ENCODE measurements around the gene DSCAML1. TPM values are rescaled to one million over a fixed set of nuclear protein-coding genes. Genes with fewer than 3 reads are reported as not detected.

Gene DSCAML1
- total and polyA plus RNA-seq, 2 of the 8 experiments (the other 6 are each of a cell fraction or from before 2014, with no cell fraction given), result 0.19 to 0.24 TPM

- H3K4ac ChIP-seq (replicated peaks; ENCODE audit: insufficient read length, low read depth, low read length), result no peak overlapping the region
- 90% methylated on average over 5 of the region's 5 CpGs; no CpG with 5 or more reads in 1 of the 2 experiments for WGBS, 2 experiments (ENCODE audit: extremely low coverage in 1 of 2, insufficient coverage in 1 of 2, insufficient read length in 1 of 2, insufficient replicate concordance in 2 of 2, low coverage in 1 of 2, low lambda C conversion rate in 2 of 2, missing lambda C conversion rate in 1 of 2)
- DNase-seq (ENCODE audit: low read depth in 1 of 2, low spot score in 2 of 2) (no peak), FAIRE-seq (no peak)
- no peak overlapping the region for H3K27ac ChIP-seq (ENCODE audit: low read depth, low read length)
- H3K4me2 ChIP-seq (ENCODE audit: insufficient read depth in 1 of 2, low read depth in 2 of 2, low read length in 2 of 2), result no peak overlapping the region
- H2BK15ac ChIP-seq (ENCODE audit: low read length), result no peak overlapping the region
- no peak overlapping the region for H3K23ac ChIP-seq (ENCODE audit: insufficient read length)
- no peaks in the 10 kb centered on the region; the same call in 1 of the 2 replicates for H3K79me1 ChIP-seq (ENCODE audit: low read depth, low read length)
- H4K5ac ChIP-seq (ENCODE audit: insufficient read length, low read depth, low read length), result no peak overlapping the region
- ChIA-PET CTCF (ENCODE audit: partially characterized antibody) (interaction anchor here (0.7 to 2.4 kb wide), 10 partner anchors 10 to 585 kb away, joined by 3 to 9 read pairs (median 3); no protein-coding TSS in a partner anchor), POLR2A (ENCODE audit: partially characterized antibody) (interaction anchor here (0.7 kb wide), 1 partner anchor 166 kb away, joined by 3 read pairs; no protein-coding TSS in a partner anchor)
- no peak overlapping the region for H3K14ac ChIP-seq (ENCODE audit: insufficient read length)
- no peaks in the 10 kb centered on the region for H3K36me3 ChIP-seq (ENCODE audit: control insufficient read depth in 2 of 4, insufficient read depth in 4 of 4, low read length in 3 of 4)
- H2AK5ac ChIP-seq (ENCODE audit: low read depth, low read length), result no peak overlapping the region
- H3K4me3 ChIP-seq (ENCODE audit: extremely low read depth in 1 of 4, insufficient read depth in 2 of 4, low read depth in 3 of 4, low read length in 4 of 4), result no peak overlapping the region
- H3K79me2 ChIP-seq (ENCODE audit: control insufficient read depth in 1 of 2, insufficient read depth in 2 of 2, low read length in 2 of 2), result no peaks in the 10 kb centered on the region
- no peak overlapping the region for H2BK20ac ChIP-seq (ENCODE audit: low read length)
- no peak overlapping the region for H4K91ac ChIP-seq (replicated peaks; ENCODE audit: insufficient read length, low read length)
- peaks cover 0 to 3% (median 3%) of the 10 kb centered on the region in 4 experiments; a peak in 1 of 7 replicates for H3K27me3 ChIP-seq (replicated peaks in 1 of 4; ENCODE audit: control insufficient read depth in 3 of 4, extremely low read depth in 1 of 4, insufficient read depth in 3 of 4, low read length in 3 of 4)
- H3K4me1 ChIP-seq (replicated peaks in 1 of 4; ENCODE audit: control insufficient read depth in 3 of 4, insufficient read depth in 4 of 4, low read length in 3 of 4), result peaks cover 9 to 15% (median 11%) of the 10 kb centered on the region in 4 experiments
- no peaks in the 10 kb centered on the region for H3K23me2 ChIP-seq (ENCODE audit: low read depth, low read length)
- H4K8ac ChIP-seq (ENCODE audit: extremely low read depth, insufficient read depth, low read length), result no peak overlapping the region
- H2BK120ac ChIP-seq (replicated peaks; ENCODE audit: low read depth, low read length), result no peak overlapping the region
- H3K18ac ChIP-seq (ENCODE audit: extremely low read depth, low read length), result no peak overlapping the region
- H3K9me3 ChIP-seq (ENCODE audit: insufficient read depth in 2 of 2, low read depth in 1 of 2, low read length in 1 of 2), result no peaks in the 10 kb centered on the region
- H3K9ac ChIP-seq (replicated peaks in 1 of 4; ENCODE audit: extremely low read depth in 1 of 4, low read depth in 3 of 4, low read length in 3 of 4), result no peak overlapping the region
- no peak overlapping the region for H3K56ac ChIP-seq (replicated peaks; ENCODE audit: insufficient read length, low read depth, low read length)
- H2AFZ ChIP-seq (ENCODE audit: low read length), result no peak overlapping the region
- H4K20me1 ChIP-seq (replicated peaks in 1 of 2; ENCODE audit: control insufficient read depth in 1 of 2, insufficient read depth in 2 of 2, low read length in 2 of 2), result no peaks in the 10 kb centered on the region
- H2BK5ac ChIP-seq (ENCODE audit: low read depth, low read length), result no peak overlapping the region
- no peak overlapping the region for H2BK12ac ChIP-seq (ENCODE audit: low read depth, low read length)
- TF ChIP-seq JUND (IDR thresholded peaks at IDR 0.05; ENCODE audit: low read length), result no peak
- TF ChIP-seq SP1 (IDR thresholded peaks at IDR 0.05; ENCODE audit: low read depth, low read length), result no peak
- TF ChIP-seq TCF12 (IDR thresholded peaks at IDR 0.05; ENCODE audit: low read depth, low read length), result no peak
- TF ChIP-seq SIX5 (IDR thresholded peaks at IDR 0.05; ENCODE audit: low read depth, low read length), result no peak
- no peak for TF ChIP-seq SP2 (IDR thresholded peaks at IDR 0.05; ENCODE audit: low read length)
- TF ChIP-seq FOSL1 (IDR thresholded peaks at IDR 0.05; ENCODE audit: insufficient read depth, low read depth, low read length), result no peak
- no peak for TF ChIP-seq ZNF274 (IDR thresholded peaks at IDR 0.05; ENCODE audit: borderline replicate concordance, extremely low read depth, low read length)
- TF ChIP-seq CTCF (IDR thresholded peaks at IDR 0.05; ENCODE audit: control extremely low read depth in 1 of 3, insufficient read depth in 1 of 3, low read depth in 1 of 3, low read length in 3 of 3), result no peak
- TF ChIP-seq SP4 (IDR thresholded peaks at IDR 0.05; ENCODE audit: low read length), result no peak
- no peak for TF ChIP-seq POLR2A (IDR thresholded peaks at IDR 0.05; ENCODE audit: control extremely low read depth in 1 of 2, low read depth in 2 of 2, low read length in 2 of 2)
- no peak for TF ChIP-seq BCL11A (IDR thresholded peaks at IDR 0.05; ENCODE audit: low read depth in 2 of 2, low read length in 2 of 2)
- TF ChIP-seq MAX (IDR thresholded peaks at IDR 0.05), result no peak
- TF ChIP-seq ASH2L (IDR thresholded peaks at IDR 0.05; ENCODE audit: low read length), result no peak
- TF ChIP-seq CREB1 (IDR thresholded peaks at IDR 0.05), result no peak
Measured at GRCh38 chr11:117586392-117586791, 210.6 kb downstream of the DSCAML1 start.

Data from H1 (cell line).